NCI-H82 (cell line): ENCODE measurements around the gene ZFP1.
"Not testable (repeated sequence)": the region's sequence is repeated elsewhere in the genome, so short reads cannot be mapped to it uniquely, and the experiment has no call there.

Experiments
- DNase-seq: peaks from one replicate; lab custom pipeline; 2025; lab: John Stamatoyannopoulos, UW

The ZFP1 gene

DNA sequence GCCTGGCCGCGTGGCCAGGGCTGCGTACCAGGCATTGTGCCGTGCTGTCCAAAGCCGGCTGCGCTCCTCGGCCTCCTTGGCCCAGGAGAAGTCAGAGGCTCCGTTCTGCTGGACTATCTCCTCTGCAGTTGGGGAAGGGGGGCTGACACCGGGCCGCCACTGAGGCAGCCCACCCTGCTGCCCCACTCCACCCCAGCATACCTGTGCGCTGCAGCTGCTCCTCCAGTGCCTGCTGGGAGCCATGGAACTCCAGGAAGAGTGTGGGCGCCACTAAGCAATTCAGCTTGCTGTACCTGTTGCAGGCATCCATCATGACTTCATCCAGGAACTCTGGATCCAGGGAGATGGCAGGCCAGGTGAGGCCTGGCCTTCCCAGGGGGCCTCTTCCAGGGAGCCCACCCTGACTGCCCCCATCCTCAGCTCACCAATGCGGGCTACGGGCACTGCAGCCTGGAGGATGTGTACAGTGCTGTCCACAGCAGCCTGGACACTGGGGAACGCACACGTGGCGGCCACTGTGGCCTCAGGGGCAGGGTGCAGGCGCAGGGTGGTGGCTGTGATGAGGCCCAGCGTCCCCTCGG is 34.7 kb upstream of the ZFP1 start:
- DNase-seq: no peak

DNA sequence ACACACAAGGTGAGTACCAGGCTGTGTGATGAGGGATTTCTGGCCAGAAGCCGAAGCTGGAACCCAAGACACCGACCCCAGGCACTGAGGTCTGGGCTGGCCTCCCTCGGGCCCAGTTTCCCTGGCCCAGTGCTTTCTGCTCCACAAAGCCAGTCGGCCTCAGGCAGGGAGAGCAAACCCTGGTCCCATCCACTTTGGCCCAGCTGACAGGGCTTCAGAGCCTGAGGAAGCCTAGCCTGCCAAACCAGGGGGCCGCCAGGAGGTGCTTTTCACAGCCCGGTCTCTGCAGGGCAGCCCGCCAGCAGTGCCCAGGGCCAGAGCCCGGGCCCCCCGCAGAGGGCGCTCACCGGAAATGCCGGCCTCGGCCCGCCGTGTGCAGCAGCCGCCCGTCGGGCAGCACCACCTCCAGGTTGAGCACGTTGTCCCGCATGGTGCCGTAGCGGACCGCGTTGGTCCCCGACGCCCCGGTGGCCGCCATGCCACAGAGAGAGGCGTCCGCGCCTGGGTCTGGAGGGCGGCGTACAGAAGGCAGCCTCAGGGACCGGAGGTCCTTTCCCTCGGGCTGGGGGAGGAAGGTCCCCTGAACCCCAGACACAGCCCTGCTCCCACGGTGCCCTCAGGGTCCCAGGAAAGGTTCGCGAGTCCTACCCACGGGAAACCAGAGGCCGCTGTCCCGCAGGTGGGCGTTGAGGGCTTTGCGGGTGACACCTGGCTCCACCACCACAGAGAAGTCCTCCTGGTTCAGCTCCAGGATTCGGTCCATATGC is 34.0 kb upstream of the ZFP1 start:
- DNase-seq: no peak

- DNase-seq: no peak
Observed at GRCh38 chr16:75114946-75115825, 33.1 kb upstream of the ZFP1 start.

DNA sequence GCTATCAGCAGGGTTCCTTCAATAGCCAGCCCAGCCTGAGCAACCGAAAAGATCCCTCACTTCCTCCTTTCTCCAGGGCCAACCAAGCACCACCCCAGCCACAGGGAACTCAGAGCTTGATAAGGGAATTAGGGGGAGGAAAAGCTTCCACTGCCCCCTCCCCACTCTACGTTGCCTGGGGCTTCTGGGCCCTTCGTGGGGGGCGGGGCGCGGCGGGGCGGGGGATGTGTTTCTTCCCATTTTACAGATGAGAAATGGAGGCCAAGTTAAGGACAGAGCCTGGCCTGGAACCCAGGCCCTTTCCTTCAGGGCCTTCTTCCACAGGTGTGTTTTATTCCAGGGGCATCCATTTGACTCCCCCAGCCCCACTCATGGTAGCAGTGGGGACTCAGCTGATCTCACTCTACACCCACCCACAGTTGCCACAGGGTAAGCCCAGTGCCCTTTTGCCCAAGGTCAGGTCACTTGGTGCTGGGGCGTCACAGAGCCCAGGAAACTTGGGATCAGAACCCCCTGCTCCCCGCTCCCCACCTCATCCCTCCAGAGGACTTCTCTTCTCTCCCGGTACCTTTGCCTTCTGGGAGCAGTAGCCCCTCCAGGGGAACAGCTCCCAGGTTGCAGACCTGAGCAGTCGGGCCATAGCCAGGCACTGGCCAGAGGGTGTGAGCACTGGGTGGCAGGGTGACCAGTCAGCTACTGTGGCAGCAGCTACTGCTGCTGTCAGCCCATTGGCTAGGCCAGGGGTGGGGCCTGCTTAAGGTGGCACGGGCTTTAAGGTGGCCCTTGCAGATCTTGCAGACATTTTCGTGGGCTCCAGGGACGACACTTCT is 32.0 kb upstream of the ZFP1 start, which contains the start of gene LDHD:
Gene LDHD (minus strand): TSS at position 700 of the 830 bp plus-strand sequence. CDS start 60 bp downstream, at position 640.
- peak; percentile 35 for DNase-seq

- DNase-seq: no peak
Observed at GRCh38 chr16:75116911-75117245, 31.4 kb upstream of the ZFP1 start.

DNA sequence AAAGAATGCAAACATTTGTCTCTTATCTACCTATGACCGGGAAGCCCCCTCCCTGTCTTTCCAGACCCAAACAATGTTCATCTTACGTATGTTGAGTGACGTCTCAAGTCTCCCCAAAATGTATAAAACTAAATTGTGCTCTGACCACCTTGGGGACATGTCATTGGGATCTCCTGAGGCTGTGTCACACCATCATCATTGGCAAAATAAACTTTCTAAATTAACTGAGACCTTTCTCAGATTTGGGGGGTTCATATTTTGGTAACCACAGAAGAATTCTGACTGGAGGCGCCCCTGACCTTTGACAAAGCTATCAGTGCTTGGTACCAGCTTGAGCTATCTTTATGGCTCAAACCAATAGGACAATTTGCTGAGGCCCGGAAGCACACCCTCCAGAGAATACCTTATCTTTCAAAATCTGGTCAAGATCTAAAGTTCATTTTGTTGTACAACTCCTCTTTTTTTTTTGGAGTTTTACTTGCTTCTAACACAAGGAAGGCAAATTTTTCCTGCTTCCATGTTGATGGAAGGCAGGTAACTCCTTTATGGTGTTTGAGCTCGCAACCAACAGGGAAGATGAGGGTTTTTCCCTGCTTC is 29.3 kb upstream of the ZFP1 start:
- no peak for DNase-seq

DNA sequence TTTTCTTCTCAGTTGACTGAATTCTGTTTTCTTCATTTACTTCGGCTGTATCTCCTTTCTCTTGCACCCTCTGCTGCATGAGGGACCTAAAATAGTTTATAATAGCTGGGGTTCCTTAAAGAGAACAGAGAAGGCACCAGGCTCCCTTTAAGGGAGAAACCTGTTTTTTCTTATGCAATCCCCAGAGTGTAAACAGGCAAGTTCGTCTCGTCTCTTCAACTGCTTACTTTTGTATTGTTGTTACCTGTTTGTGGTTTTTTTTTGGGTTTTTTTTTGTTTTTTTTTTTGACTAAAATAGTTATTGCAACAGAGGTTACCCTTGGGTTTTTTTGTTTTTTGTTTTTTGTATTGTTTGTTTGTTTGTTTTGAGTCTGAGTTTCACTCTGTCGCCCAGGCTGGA is 28.1 kb upstream of the ZFP1 start:
- no peak for DNase-seq

GRCh38 chr16:75121949-75122568 is 26.3 kb upstream of the ZFP1 start:
- DNase-seq: no peak

DNA sequence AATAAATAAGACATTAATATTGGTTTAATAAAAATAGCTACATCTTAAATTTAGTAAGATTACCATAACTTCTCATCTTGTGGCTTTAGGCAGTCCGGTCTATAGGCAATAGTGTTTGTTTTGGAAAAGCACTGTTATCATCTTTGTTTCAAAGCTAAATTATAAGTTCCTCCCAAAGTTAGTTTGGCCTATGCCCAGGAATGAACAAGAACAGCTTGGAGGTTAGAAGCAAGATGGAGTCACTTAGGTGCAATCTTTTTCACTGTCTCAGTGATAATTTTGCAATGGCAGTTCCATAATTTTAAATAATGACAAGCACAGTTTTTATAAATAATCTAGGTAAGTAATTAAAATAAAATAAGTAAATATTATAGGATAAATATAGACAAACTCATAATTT is 25.7 kb upstream of the ZFP1 start:
- DNase-seq: no peak

GRCh38 chr16:75127713-75128415 is 20.5 kb upstream of the ZFP1 start:
- DNase-seq: no peak

- not testable (repeated sequence) for DNase-seq
Observed at GRCh38 chr16:75129421-75130149, 18.7 kb upstream of the ZFP1 start.

- DNase-seq: no peak
Observed at GRCh38 chr16:75130150-75130771, 18.1 kb upstream of the ZFP1 start.

GRCh38 chr16:75131081-75131480 is 17.2 kb upstream of the ZFP1 start:
- DNase-seq: no peak

- no peak for DNase-seq
Observed at GRCh38 chr16:75138233-75138632, 10.1 kb upstream of the ZFP1 start.

DNA sequence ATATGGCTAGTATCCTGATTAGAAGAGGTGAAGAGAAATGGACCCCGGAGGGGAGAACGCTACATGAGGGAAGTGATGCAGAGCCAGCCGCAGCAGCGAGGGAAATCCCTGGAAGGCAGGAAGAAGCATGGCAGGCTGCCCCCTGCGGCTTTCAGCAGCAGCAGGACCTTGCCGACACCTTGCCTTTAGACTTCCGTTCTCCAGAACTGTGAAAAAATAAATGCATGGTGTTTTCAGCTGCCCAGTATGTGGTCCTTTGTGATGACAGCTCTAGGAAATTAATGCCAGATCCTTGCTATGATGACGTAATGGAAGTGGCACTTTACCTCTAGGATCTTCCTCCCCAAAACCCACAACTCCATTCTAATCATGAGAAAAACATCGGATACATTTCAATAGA is 9.7 kb upstream of the ZFP1 start:
- peak; percentile 60 for DNase-seq

- no peak for DNase-seq
Observed at GRCh38 chr16:75139498-75139897, 8.8 kb upstream of the ZFP1 start.

DNA sequence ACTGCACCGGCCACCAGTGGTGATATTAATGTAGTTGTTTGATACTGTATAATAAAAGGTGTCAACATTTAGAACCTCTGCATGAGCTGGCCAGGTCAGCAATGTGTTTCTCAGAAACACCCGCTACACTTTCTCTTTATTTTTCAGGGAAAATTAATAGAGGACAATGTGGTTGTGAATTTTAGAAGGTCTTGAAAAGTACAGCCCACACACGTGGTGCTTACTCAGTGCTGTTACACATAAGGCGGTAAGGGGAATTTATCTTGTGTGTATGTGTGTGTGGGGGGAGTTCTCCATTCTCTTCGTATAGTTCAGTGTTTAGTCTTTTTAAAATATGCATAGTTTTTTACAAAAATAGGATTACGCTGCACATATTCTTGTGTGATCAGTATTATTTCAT is 4.4 kb upstream of the ZFP1 start:
- DNase-seq: no peak

DNA sequence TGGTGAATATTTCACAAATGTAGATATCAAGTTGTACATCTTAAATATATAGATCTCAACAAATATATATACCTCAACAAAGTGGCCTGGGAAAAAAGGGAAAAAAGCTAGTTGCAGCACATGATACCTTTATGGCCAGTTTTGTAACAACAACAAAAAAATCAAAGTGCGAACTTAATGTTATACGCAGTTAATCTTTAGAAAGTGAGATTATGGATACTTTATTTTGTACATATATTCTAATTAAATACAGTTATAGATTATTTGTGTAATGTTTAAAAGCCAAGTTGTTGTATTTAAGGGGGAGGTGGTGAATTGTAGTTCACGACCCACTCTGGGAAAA is 385 bp upstream of the ZFP1 start:
- no peak for DNase-seq

GRCh38 chr16:75151798-75152197 is 3.5 kb downstream of the ZFP1 start:
- no peak for DNase-seq

DNA sequence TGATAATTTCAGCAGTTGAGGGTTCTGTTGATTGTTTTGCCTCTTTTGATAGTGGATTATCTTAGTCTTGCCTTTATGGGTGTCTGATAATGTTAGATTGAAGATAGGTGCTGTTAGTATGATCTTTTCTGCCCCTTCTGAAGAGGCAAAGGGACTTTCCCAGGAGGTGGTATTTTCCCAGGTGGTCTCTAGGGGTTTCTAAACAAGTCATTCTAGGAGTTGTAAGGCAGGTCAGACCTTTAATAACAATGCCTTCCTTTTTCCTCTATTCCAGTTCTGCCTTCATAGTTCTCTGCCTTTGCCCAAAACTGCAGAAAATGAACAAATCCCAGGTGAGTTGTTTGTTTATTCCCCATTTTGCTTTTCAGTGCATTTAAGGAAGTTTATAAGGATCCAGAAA is 4.3 kb downstream of the ZFP1 start:
- no peak for DNase-seq
